PC-3 (cell line): Measurements from ENCODE around the gene FXYD1. TPM values are rescaled to one million over a fixed set of nuclear protein-coding genes. Genes with fewer than 3 reads are reported as not detected.

ENCODE experiments used
- ATAC-seq: fragments of 200-7000 bp; cut with Tn5 transposase; 2 replicates; pipeline ENCODE4 v1.9.1; 2020; ENCODE audit warnings: mild to moderate bottlenecking, moderate library complexity
- BruUV-seq: library from RNA; stranded (reverse); fragments of 400-500 nt; replicated peaks from 2 replicates; lab custom pipeline; 2021; lab: Mats Ljungman, UMichigan
- CTCF ChIA-PET: fragments of 300-600 bp; sonication (Branson Sonifier 250); formaldehyde crosslinking; loops from one replicate; lab custom pipeline; 2022; ENCODE audit warnings: antibody characterized with exemption; lab: Charles Lee
- POLR2A ChIA-PET: fragments of 300-600 bp; sonication (Branson Sonifier 250); formaldehyde crosslinking; loops from one replicate; lab custom pipeline; 2022; ENCODE audit warnings: antibody characterized with exemption; ENCODE audit not compliant: unreplicated experiment; lab: Charles Lee
- DNase-seq: peaks from one replicate; pipeline ENCODE4 v3.0.0-alpha.2; 2015
- H2AFZ ChIP-seq: fragments of 300-600 bp; sonication (generic); 2 replicates; pipeline ENCODE4 v1.6.0; 2016; ENCODE audit warnings: antibody characterized with exemption, low read length
- H3F3A ChIP-seq: fragments of 300-600 bp; sonication (generic); one replicate; pipeline ENCODE4 v1.6.0; 2017; ENCODE audit warnings: antibody characterized with exemption, low read length, control low read depth, mild to moderate bottlenecking; ENCODE audit not compliant: unreplicated experiment
- H3K27ac ChIP-seq: fragments of 300-600 bp; sonication (generic); 2 replicates; pipeline ENCODE4 v1.5.1; 2016; ENCODE audit warnings: mild to moderate bottlenecking, low read length
- H3K27me3 ChIP-seq: fragments of 300-600 bp; sonication (generic); 2 replicates; pipeline ENCODE4 v1.6.1; 2016; ENCODE audit warnings: low read length, mixed read lengths
- H3K36me3 ChIP-seq: fragments of 300-600 bp; sonication (generic); 2 replicates; pipeline ENCODE4 v1.6.1; 2016; ENCODE audit warnings: low read depth, mixed run types, low read length, mixed read lengths
- H3K4me1 ChIP-seq: fragments of 300-600 bp; sonication (generic); 2 replicates; pipeline ENCODE4 v1.5.1; 2016; ENCODE audit warnings: low read length; ENCODE audit not compliant: insufficient read depth
- H3K4me2 ChIP-seq: fragments of 300-600 bp; sonication (generic); 2 replicates; pipeline ENCODE4 v1.6.0; 2016; ENCODE audit warnings: low read length
- H3K4me3 ChIP-seq: fragments of 300-600 bp; sonication (generic); 2 replicates; pipeline ENCODE4 v1.5.1; 2016; ENCODE audit warnings: mild to moderate bottlenecking, low read length, mixed read lengths
- H3K79me2 ChIP-seq: fragments of 300-600 bp; sonication (generic); 2 replicates; pipeline ENCODE4 v1.6.1; 2017; ENCODE audit warnings: low read length, mixed read lengths
- H3K9ac ChIP-seq: fragments of 300-600 bp; sonication (generic); 2 replicates; pipeline ENCODE4 v1.6.0; 2016; ENCODE audit warnings: mild to moderate bottlenecking, low read length
- H3K9me2 ChIP-seq: fragments of 300-600 bp; sonication (generic); replicated peaks from 2 replicates; pipeline ENCODE4 v1.6.1; 2016; ENCODE audit warnings: mixed run types, low read length, mixed read lengths
- H3K9me3 ChIP-seq: fragments of 300-600 bp; sonication (generic); 2 replicates; pipeline ENCODE4 v1.6.1; 2016; ENCODE audit warnings: low read length, mixed read lengths
- H4K20me1 ChIP-seq: fragments of 300-600 bp; sonication (generic); 2 replicates; pipeline ENCODE4 v1.6.1; 2016; ENCODE audit warnings: low read length, mixed read lengths
- EZH2 ChIP-seq: fragments of 300-600 bp; sonication (generic); IDR thresholded peaks from one replicate; pipeline ENCODE4 v1.6.1; 2017; ENCODE audit warnings: antibody characterized with exemption, mild to moderate bottlenecking, low read length; ENCODE audit not compliant: unreplicated experiment
- EZH2phosphoT487 ChIP-seq: fragments of 300-600 bp; sonication (generic); IDR thresholded peaks from 2 replicates; pipeline ENCODE4 v1.6.1; 2018; ENCODE audit warnings: mild to moderate bottlenecking, antibody characterized with exemption, low read length, borderline replicate concordance
- intact Hi-C: fragments of 100-400 bp; cut with micrococcal nuclease; formaldehyde crosslinking; loops from 2 replicates; pipeline ENCODE4 v1.9.0; 2023
- total RNA-seq: library from RNA; depleted of rRNA; stranded (reverse); fragments of >200 nt; gene quantifications from 2 replicates; pipeline ENCODE4 v1.2.3, GENCODE V29; 2014
- TF ChIP-seq, protein P1 (sequence below): fragments of 300-600 bp; sonication (generic); conservative IDR thresholded peaks from 2 replicates; pipeline ENCODE4 v1.5.1; 2017; ENCODE audit warnings: antibody characterized with exemption, low read depth, mild to moderate bottlenecking, low read length

The FXYD1 gene
- total RNA-seq, 1 experiment from 2014 or later: not detected

DNA sequence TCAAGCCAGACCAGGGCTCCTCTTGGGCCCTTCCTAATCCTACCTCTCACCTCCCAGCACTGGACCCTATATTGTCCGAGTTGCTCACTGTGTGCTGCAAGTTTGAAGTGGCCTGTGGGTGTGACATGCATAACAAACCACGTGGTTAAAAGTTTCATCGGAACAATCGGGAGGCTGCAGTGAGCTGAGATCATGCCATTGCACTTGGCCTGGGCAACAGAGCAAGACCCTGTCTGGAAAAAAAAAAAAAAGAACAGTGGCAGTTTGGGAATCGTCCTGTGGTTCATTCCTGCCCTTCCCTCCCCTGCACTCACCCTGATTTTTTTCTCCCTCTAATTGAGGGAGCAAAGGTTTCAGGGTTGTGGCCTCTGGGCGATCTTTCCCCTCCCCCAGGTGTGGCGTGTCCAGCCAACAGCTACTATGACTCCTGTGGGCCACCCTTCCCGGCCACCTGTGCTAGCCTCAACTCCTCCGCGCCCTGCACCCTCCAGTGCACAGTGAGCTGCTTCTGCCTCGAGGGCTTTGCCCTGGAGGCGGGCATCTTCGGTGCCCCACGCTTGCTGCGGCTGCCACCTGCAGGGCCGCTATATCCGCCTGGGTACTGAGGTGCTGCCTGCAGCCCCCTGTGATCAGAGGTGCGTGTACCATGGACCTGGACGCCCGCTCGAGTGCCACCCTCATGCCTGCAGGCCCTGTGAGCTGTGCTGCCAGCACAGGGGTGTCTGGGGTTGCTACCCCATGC is 39.3 kb upstream of the FXYD1 start:
- no TSS peak for BruUV-seq
- TF ChIP-seq, protein P1, sequence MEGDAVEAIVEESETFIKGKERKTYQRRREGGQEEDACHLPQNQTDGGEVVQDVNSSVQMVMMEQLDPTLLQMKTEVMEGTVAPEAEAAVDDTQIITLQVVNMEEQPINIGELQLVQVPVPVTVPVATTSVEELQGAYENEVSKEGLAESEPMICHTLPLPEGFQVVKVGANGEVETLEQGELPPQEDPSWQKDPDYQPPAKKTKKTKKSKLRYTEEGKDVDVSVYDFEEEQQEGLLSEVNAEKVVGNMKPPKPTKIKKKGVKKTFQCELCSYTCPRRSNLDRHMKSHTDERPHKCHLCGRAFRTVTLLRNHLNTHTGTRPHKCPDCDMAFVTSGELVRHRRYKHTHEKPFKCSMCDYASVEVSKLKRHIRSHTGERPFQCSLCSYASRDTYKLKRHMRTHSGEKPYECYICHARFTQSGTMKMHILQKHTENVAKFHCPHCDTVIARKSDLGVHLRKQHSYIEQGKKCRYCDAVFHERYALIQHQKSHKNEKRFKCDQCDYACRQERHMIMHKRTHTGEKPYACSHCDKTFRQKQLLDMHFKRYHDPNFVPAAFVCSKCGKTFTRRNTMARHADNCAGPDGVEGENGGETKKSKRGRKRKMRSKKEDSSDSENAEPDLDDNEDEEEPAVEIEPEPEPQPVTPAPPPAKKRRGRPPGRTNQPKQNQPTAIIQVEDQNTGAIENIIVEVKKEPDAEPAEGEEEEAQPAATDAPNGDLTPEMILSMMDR: no peak
- TF ChIP-seq EZH2: no peak
- Histone ChIP-seq H3K4me1 (no peaks in the 10 kb centered on the region), H3K4me3 (no peak overlapping the region), H4K20me1 (no peaks in the 10 kb centered on the region), H3K4me2 (no peak overlapping the region), H3K9me3 (no peaks in the 10 kb centered on the region), H3K36me3 (no peaks in the 10 kb centered on the region), H3K9ac (no peak overlapping the region), H3K9me2 (no peaks in the 10 kb centered on the region), H3K27ac (no peak overlapping the region), H3K79me2 (no peaks in the 10 kb centered on the region), H3K27me3 (no peaks in the 10 kb centered on the region), H3F3A (no peaks in the 10 kb centered on the region), H2AFZ (no peak overlapping the region)
- ChIA-PET CTCF (no interaction called here), POLR2A (no interaction called here)
- intact Hi-C loops: no loop called here
- no peak for ATAC-seq
- no peak for DNase-seq

DNA sequence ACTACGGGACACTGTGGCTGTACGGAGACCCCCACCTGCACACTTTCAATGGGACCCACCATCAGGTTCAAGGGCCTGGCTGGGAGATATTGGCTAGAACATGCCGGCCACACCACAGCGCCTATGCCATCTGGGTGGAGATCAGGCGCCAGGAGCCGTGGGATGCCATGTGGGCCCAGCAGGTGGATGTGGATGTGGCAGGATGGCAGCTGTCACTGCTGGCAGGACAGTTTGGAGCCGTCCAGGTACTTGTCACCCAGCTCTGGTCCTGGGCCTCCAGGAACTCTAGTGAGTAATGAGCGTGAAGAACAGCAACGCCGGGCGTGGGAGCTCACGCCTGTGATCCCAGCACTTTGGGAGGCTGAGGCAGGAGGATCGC is 38.7 kb upstream of the FXYD1 start:
- H2AFZ ChIP-seq: no peak overlapping the region
- no peaks in the 10 kb centered on the region for H3F3A ChIP-seq
- ChIA-PET CTCF (no interaction called here), POLR2A (no interaction called here)
- H3K79me2 ChIP-seq: no peaks in the 10 kb centered on the region
- DNase-seq (no peak), ATAC-seq (no peak)
- no peaks in the 10 kb centered on the region for H3K36me3 ChIP-seq
- no peaks in the 10 kb centered on the region for H4K20me1 ChIP-seq
- no TSS peak for BruUV-seq
- no peak overlapping the region for H3K4me2 ChIP-seq
- intact Hi-C loops: no loop called here
- H3K4me1 ChIP-seq: no peaks in the 10 kb centered on the region
- H3K27me3 ChIP-seq: no peaks in the 10 kb centered on the region
- no peak overlapping the region for H3K9ac ChIP-seq
- TF ChIP-seq EZH2 (no peak), EZH2phosphoT487 (no peak)
- TF ChIP-seq, protein P1: no peak
- no peak overlapping the region for H3K27ac ChIP-seq
- no peaks in the 10 kb centered on the region for H3K9me2 ChIP-seq
- H3K9me3 ChIP-seq: no peaks in the 10 kb centered on the region
- H3K4me3 ChIP-seq: no peak overlapping the region
